ENCODE results near the gene PALM.
"Not testable (repeated sequence)": the region's sequence is repeated elsewhere in the genome, so short reads cannot be mapped to it uniquely, and the experiment has no call there.

Gene PALM, protein sequence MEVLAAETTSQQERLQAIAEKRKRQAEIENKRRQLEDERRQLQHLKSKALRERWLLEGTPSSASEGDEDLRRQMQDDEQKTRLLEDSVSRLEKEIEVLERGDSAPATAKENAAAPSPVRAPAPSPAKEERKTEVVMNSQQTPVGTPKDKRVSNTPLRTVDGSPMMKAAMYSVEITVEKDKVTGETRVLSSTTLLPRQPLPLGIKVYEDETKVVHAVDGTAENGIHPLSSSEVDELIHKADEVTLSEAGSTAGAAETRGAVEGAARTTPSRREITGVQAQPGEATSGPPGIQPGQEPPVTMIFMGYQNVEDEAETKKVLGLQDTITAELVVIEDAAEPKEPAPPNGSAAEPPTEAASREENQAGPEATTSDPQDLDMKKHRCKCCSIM

DNA sequence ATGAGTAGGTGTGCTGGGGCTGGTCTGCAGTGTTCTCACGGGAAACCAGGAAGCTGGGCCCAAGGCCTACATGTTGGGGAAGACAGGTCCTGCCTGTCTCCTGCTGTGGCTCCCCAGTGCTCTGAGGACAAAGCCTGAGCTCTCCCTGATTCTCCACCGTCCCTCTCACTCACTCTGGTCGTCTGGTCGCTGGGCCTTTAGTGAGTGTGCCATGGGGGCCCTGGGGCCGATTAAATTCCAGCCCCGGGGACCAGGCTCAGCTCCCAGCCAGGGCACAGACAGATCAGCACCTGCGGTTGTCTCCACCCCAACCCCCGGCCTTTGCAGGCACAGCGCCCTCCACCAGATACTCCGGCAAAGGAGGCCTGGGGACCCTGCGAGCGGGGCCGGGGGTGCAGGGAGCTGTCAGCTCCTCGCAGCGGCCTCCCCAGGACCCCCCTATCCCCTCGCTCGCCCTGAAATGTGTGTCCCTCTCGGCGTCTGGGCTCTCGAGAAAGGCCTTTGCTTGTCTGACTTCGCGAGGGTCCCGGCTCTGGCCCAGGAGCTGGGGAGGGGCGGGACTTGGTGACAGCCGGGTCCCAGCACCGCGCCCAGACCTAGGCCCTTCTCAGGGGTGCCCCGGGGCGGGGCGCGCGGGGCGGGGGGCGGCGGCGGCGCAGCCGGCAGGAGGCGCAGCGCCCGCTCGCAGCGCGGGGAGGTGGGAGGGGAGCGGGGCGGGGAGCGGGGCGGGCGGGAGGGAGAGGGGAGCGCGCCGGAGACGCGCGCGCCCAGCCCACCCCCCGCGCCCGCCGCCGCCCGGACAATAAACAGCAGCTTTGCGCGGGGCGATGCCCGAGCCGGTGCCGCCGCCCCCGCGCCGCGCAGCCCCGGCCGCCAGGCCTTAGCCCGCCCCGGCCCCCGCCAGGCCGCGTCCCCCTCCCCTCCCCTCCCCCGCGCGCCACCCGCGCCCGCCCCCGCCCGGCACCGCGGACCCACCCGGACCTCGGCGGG, at the start of gene PALM:
PALM (plus strand) TSS at position 782 of the 990 bp plus-strand sequence. CDS start 212 bp downstream, outside the sequence.
- no peak for DNase-seq (ENCODE audit: low read depth in 2 of 2)

DNA sequence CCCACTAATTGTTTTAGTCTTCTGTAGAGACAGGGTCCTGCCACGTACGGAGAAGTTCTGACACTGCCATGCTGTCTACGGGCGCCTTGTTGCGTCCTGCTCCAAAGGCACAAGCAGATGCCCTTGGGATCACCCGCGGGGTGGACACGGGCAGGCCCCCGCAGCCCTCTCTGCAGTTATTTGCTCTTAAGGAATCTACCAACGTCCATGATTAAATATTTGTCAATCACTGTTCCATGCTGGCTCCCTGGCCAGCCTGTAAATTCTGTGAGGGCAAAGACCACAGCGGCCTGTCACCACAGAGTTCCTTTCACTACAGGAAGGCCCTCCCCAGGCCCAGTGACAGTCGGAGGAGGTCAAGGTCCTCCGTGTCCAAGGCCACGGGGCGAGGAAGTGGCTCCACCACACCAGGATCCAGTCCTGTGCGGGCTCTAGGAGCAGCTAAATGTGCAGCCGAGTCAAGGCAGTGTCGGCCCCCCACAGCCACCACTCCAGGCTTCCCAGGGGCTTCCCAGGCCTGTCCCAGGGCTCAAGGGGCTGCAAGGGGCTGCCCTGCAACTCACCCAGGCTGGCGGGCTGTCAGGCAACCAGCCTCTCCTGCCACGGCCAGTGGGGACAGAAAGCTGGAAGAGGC, 47.8 kb upstream of the PALM start:
- DNase-seq (ENCODE audit: low read depth in 2 of 2) = no peak

DNA sequence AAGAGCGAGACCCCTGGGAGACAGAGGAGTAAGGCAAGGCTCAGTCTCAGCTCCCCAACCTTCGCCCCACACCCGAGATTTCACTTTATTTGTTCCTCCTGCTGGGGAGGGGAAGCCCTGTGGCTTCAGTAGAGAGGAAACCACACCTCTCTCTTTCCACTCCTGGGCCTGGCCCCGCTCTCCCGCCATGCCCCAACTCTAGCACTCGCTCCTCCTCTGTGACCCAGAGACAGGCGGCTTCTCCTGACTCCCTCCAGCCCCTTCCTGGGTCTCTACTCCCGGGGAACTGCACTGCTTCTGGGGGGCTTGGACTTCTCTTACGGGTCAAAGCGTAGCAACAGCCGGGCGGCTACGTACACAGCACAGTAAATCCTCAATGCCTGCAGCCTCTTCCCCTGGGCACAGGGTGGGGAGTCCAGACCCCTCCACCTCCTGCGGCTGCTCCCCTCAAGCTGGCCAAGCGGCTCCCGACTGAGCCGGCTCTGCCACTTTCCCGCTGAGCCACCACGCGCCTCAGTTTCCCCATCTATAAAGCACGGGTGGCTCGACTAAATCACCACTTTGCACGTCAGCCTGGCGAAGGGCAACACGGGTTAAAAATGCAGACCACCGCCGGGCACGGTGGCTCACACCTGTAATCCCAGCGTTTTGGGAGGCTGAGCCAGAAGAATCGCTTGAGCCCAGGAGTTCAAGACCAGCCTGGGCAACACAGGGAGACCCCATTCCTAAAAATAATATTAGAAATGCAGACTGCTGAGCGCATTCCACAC, 47.1 kb upstream of the PALM start:
- peak; percentile 45 to 52 for DNase-seq (ENCODE audit: low read depth in 2 of 2)

DNA sequence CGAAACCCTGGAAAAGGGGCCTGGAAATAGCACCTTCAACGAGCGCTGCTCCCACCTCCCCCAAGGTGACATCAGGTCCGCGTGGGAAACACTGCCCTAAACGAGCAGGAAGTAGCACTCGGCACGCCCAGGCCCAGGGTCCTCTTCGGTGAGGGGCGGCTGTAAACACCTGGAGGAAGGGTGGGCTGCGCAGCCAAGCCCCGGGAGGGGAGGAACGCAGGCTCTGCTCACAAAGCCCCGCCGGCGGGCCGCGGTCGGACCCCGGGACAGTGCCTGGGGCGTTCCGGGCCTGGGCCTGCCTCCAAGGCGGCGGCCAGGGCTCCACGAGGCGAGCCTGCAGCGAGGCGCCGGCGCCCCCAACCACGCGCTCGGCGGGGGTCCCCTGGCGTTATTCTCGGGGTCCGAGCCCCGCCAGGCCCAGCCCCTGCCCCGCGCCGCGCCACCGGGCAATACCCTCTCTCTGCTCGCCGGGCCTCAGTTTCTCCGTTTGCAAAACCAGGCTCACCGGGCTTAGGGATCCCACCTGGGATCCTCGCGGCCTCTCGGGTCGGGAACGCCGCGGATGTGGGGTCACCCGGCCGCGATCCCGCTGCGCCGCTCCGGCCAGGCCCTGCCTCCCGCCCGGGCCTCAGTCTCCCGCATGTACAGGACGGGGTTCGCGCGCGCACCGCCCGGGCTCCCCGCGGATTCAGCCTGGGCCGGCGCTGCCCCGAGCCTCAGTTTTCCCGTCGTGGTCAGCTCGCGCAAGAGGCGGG, 46.4 kb upstream of the PALM start:
- DNase-seq (ENCODE audit: low read depth in 2 of 2) = peak; percentile 47 to 56

DNA sequence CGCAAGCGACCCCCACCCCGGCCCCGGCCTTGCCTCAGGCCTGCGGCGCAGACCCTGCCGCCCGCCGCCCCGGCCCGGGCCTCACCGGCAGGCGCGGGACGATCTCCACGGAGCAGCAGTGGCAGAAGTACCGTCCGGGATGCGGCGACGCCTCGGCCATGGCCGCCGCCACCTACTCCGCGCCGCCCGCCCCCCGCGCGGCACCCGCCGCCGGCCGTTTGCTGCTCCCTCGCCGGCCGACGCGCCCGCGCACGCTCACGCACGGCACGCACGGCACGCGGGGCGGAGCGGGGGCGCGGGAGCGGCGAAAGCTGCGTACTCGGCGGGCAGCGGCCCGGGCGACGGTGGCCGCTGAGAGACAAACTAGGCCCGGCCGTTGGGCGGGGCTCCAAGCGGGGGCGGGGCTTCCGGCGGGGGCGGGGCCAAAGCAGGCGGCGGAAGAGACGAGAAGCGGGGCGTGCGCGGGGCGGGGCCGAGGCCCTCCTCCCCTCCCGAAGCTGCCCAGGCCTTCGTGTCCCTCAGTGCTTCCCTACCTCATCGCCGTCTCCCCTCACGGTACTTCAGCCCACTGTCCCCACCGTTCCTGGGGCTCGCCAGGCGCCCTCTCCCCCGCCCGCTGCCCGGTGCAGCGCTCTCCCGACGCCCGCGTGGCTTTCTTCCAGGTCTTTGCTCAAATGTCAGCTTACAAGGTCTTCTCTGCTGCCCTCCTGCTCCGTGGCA, 45.6 kb upstream of the PALM start, which contains the start of gene RNF126:
RNF126 (minus strand) TSS at position 253 of the 720 bp plus-strand sequence; CDS start at position 160, 93 bp downstream.
- peak; percentile 96 to 97 for DNase-seq (ENCODE audit: low read depth in 2 of 2)

DNA sequence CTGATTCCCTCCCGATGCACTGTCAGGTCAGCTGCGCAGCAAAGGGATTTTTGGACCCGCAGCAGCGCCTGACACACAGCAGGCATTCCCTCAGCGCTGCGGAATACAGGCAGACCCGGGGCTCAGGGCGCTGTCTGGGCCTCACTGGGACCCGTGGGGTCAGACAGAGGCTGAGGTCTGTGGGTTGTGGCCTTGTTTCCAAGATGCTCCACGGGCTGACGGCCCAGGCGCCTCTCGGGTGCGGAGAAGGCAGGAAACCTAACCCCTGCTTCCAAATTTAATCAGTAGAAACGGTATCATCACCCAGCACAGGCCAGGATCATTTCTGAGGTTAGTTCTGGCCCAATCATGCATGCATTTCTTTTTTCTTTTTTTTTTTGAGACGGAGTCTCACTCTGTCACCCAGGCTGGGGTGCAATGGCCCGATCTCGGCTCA, 45.0 kb upstream of the PALM start:
- DNase-seq (ENCODE audit: low read depth in 2 of 2) = no peak

DNA sequence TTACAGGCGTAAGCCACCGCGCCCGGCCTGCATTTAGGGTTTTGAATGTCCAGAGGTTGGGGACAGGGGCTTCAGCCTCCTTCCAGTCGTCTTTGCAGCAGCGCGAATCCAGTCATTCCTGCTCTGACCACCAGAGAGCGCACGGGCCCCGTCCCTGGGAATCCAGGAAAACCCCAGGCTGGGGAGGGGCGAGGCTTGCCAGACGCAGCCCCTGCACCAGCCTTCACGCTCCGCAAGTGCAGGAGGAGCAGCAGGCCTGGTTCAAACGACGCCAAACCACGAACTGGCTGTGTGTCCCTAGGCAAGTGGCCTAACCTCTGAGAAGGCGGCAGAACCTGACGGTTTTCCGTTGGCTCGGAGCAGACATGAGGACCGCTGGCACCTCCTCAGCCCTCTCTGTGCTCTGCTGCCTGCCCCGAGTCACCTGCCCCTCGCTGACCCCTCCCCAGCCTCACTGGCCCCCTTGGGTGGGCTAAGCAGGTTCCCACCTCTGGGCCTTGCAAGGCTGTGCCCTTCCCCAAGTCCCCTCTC, 43.8 kb upstream of the PALM start:
- DNase-seq (ENCODE audit: low read depth in 2 of 2) = peak; percentile 78 to 84

DNA sequence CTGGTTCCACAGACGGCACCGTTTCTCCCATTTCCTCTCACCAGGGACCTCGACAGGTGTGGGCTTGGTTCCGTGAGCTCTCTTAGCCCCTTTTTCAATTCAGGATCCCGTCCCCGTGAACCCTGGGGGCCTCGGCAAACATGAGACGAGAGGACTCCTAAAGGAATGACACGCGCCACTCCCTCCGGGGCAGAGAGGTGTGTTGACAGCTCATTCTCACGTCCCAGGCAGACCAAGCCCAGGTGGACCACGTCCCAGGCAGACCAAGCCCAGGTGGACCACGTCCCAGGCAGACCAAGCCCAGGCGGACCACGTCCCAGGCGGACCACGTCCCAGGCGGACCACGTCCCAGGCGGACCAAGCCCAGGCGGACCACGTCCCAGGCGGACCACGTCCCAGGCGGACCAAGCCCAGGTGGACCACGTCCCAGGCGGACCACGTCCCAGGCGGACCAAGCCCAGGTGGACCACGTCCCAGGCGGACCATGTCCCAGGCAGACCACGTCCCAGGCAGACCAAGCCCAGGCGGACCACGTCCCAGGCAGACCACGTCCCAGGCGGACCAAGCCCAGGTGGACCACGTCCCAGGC, 41.7 kb upstream of the PALM start:
- DNase-seq (ENCODE audit: low read depth in 2 of 2) = not testable (repeated sequence)

DNA sequence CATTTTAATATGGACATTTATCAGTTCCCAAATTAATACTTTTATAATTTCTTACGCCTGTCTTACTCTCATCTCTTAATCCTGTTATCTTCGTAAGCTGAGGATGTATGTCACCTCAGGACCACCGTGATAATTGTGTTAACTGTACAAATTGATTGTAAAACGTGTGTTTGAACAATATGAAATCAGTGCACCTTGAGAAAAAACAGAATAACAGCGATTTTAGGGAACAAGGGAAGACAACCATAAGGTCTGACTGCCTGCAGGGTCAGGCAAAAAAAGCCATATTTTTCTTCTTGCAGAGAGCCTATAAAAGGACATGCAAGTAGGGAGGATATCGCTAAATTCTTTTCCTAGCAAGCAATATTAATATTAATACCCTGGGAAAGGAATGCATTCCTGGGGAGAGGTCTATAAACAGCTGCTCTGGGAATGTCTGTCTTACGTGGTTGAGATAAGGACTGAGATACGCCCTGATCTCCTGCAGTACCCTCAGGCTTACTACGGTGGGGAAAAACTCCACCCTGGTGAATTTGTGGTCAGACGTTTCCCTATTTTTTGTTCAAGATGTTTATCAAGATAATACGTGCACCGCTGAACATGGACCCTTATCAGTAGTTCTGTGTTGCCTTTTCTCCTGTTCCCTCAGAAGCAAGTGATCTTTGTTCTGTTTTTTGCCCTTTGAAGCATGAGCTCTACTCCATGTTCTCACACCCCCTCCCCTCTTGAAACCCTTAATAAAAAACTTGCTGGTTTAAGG, 39.9 kb upstream of the PALM start:
- DNase-seq (ENCODE audit: low read depth in 2 of 2) = not testable (repeated sequence)

DNA sequence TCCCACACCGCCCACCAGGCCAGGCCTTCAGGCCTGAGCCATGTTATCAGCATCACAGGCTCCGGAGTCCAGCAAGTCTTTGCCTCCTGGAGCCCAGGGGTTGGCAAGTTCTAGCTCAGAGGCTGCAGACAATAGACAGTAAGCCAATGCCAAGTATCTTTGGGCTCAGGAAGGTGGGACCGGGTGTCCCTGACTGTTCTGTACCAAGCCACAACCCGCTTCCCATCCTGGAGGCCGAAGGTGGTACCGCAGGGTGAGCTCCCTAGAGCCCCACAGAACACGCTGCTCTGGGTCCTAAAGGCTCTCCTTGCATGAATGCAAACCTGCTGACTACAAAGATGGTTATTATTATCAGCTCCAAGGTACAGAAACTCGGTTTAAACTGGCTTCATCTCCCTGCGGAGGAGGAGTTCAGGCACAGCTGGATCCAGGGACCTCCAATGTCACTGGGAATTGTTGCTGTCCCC, 38.1 kb upstream of the PALM start:
- no peak for DNase-seq (ENCODE audit: low read depth in 2 of 2)

DNA sequence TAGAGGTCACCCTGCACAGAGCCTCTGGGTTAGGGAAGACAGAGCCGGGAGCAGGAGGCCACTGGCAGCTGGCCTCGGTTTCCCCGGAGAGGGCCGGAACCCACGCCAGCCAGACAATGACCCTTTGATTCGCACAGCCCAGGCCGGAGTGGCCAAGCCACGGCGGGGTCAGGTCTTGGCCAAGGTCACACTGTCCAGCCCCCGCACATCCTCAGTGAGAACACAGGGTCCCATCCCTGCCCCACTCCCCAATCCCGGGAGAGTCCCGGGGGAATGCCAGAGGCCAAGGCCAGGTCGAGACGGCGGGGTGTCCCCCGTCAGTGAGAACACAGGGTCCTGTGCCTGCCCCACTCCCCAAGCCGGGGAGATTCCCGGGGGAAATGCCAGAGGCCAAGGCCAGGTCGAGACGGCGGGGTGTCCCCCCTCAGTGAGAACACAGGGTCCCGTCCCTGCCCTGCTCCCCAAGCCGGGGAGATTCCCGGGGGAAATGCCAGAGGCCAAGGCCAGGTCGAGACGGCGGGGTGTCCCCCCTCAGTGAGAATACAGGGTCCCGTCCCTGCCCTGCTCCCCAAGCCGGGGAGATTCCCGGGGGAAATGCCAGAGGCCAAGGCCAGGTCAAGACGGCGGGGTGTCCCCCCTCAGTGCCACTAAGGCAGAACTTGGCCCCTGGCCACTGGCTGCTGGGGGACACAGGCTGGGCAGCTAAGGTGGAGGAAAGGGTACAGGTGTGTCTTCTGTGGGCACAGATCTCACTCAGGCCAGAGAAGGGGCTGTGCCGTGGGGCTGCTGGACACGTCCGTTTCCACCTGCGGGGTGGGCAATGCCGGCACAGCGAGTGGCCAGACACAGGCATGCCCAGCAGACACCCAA, 34.2 kb upstream of the PALM start:
- no peak for DNase-seq (ENCODE audit: low read depth in 2 of 2)

DNA sequence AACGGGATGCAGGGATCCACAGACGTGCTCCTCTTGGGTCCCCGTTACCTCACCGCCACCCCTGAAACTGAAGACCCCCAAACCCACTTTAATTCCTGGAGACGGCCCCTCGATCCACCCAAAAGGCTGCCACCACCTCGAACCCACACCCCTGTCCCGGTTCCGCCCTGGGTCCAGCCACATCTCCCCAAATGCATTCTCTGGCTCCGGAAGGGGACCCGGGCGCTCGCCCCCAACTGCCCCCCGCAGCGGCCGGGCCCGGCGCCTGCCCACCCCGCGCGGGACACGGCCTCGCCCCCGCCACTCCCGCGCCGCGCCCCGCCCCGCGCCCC, 32.8 kb upstream of the PALM start:
- no peak for DNase-seq (ENCODE audit: low read depth in 2 of 2)

DNA sequence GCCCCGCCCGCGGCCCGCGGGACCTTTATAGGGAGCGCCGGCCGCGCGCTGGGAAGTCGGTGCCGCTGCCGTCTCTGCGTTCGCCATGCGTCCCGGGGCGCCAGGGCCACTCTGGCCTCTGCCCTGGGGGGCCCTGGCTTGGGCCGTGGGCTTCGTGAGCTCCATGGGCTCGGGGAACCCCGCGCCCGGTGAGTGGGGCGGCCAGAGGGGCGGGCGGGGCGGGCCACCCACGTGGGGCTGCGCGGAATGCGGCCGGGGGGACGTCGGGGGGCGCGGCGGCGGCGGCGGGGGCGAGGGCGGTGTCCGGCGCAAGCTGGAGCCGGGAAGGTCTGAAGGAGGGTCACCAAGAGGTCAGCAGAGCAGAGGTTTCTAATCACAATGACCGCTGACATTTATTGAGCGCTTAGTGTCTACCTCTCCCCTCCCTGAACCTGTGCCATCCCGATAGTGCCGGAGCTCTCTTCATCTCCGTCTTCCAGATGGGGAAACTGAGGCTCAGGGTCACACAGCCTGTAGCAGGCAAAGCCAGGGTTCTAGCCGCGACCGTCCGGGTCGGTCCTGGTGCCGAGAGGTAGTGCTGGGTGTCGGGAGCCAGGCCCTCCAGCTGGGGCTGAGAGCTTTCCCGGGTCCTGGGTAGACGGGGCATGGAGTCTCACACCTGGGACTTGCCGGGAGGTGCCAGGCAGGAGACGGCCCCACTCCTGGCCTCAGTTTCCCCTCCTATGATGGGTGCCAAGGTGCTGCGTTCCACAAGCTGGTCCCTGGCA, 32.2 kb upstream of the PALM start, which contains the start of gene FSTL3:
FSTL3 (plus strand) TSS at position 54 of the 767 bp plus-strand sequence; CDS start at position 86, 32 bp downstream.
- DNase-seq (ENCODE audit: low read depth in 2 of 2) = no peak

DNA sequence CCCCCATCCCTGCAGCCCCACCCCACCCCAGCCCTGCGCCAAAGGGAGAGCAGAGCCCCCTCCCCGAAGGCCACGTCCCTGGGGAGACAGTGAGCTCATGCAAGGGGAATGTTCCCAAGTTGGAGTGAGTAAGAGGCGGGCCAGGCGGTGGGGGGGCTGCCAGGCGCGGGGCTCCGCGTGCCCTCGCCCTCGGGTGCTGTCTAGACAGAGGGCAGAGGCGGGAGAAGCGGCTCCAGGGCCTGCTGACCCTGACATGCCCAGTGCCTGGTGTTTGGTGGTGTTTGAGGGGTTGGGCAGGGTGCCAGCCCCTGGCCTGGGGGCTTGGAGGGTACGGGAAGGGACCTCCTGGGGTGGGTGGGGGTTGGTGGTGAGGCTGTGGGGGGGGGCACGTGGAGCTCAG, 31.5 kb upstream of the PALM start:
- no peak for DNase-seq (ENCODE audit: low read depth in 2 of 2)

DNA sequence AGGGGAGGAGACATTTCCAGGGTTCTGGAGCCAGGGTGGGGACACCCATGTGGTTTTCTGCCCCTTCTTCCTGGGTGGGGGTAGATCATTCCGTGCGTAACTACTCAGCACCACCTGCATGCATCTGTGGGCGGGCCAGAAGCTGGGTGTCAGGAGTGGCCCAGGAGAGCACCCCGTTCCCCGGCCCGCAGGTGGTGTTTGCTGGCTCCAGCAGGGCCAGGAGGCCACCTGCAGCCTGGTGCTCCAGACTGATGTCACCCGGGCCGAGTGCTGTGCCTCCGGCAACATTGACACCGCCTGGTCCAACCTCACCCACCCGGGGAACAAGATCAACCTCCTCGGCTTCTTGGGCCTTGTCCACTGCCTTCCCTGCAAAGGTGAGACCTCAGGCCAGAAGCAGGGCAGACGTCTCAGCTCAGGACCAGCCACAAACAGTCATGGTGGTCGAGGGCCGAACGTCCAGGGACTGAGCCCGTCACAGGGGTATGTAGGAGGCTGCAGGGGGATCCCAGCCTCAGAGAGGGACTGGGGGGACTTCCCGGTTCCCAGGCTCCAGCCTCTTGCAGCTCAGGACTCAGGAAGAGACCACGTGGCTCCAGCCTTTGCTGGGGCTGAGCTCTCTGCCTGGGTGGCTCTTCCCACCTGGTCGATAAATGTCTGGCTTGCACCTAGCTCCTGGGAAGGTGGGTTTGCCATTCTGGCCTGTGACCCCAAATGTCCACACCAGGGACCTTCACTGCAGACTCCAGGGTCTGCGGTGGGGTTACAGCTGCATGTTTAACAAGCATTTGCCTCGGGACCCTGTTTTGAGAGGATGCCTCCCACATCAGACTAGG, 30.9 kb upstream of the PALM start:
- no peak for DNase-seq (ENCODE audit: low read depth in 2 of 2)
